OCI-LY1 (cell line): ENCODE results near the gene SSNA1.

Experiments
- EZH2 ChIP-seq: fragments of 200-600 bp; sonication (generic), shearing (Covaris generic); IDR thresholded peaks from 2 replicates; pipeline ENCODE4 v1.8.0; 2017; ENCODE audit warnings: borderline replicate concordance, mixed run types, mild to moderate bottlenecking, antibody characterized with exemption, low read length, moderate library complexity, mixed read lengths
- TF ChIP-seq, protein P1 (sequence below): fragments of 200-600 bp; sonication (generic), shearing (Covaris generic); IDR thresholded peaks from 2 replicates; pipeline ENCODE4 v1.5.1; 2017; ENCODE audit warnings: mild to moderate bottlenecking, antibody characterized with exemption, low read length, moderate library complexity, mixed read lengths

DNA sequence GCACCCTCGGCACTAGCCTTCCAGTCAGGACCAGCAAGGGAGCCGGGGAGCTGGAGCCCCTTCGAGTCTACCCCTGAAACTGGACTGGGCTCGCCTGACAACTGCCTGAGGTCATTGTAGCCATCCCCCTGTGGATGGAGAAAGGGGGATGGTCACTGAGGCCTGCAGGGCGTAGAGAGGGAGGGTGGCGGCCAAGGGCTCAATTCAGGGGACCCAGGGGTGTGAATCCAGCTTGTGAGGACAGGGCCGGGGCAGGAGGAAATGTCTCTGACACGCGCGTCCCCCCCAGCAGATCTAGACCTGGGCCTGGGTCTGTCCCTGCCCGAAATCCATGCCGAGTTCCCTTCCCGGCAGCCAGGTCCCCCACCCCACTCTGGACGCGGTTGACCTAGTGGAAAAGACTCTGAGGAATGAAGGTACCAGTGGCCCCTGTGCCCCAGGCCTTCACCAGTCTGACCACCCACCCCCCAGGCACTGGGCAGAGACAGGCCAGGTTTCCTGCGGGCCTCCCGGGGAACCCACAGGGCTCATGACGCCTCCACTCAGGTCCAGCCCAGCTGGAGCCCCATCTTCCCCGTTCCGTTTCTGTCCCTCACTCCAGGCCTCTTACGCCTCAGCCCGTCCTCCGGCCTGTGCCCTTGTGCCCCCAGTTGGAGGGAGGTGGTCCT is 43.0 kb downstream of the SSNA1 start:
- TF ChIP-seq, protein P1, sequence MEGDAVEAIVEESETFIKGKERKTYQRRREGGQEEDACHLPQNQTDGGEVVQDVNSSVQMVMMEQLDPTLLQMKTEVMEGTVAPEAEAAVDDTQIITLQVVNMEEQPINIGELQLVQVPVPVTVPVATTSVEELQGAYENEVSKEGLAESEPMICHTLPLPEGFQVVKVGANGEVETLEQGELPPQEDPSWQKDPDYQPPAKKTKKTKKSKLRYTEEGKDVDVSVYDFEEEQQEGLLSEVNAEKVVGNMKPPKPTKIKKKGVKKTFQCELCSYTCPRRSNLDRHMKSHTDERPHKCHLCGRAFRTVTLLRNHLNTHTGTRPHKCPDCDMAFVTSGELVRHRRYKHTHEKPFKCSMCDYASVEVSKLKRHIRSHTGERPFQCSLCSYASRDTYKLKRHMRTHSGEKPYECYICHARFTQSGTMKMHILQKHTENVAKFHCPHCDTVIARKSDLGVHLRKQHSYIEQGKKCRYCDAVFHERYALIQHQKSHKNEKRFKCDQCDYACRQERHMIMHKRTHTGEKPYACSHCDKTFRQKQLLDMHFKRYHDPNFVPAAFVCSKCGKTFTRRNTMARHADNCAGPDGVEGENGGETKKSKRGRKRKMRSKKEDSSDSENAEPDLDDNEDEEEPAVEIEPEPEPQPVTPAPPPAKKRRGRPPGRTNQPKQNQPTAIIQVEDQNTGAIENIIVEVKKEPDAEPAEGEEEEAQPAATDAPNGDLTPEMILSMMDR = no peak
- no peak for TF ChIP-seq EZH2
